Mammary epithelial cell (primary cell): ENCODE results near the gene RPN1.

ENCODE experiments used
- CTCF ChIP-seq, 2 donors: IDR thresholded peaks in 1 of 2; conservative IDR thresholded peaks in 1 of 2; 2 replicates each; pipeline ENCODE4 v1.5.1; 2011 to 2012; ENCODE audit warnings: inconsistent platforms in 2 of 2, low read length in 2 of 2, mild to moderate bottlenecking in 2 of 2, control low read depth in 1 of 2, low read depth in 1 of 2; ENCODE audit not compliant: insufficient read depth in 1 of 2; ENCODE audit errors: extremely low read depth in 1 of 2
- EZH2 ChIP-seq: IDR thresholded peaks from 2 replicates; pipeline ENCODE4 v1.6.1; 2012; ENCODE audit warnings: low read length, inconsistent platforms, borderline replicate concordance

DNA sequence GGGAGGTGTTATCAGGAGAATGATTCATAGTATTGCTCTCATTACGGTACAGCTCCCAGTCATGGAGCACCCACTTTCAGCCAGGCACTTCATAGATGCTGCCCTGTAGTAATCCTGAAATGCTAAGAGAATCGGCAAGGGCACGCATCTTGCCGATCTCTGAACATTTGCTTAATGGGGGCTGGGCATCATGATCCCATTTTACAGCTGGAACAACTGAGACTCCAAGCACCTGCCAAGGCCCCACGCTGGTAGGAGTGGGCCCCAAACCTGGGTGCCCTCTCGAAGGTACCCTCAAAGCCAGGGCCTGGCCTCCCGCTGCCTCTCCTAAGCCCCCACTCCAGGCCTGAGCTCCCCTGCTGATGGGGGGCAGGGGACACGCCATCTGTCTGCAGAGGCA lies 47.3 kb downstream of the RPN1 start:
- TF ChIP-seq CTCF (conservative IDR thresholded peaks at IDR 0.05 in 1 of 2, IDR thresholded peaks at IDR 0.05 in 1 of 2; ENCODE audit: extremely low read depth in 1 of 2, insufficient read depth in 1 of 2, low read depth in 1 of 2, low read length in 2 of 2) (no peak), EZH2 (no peak)
